Measurements from ENCODE around the gene PHACTR3.

The PHACTR3 gene

GRCh38 chr20:59620860-59621505 is 16.6 kb downstream of the PHACTR3 start:
- Histone ChIP-seq H3K4me2 (ENCODE audit: low read length) (no peak overlapping the region), H3K79me1 (ENCODE audit: low read length) (no peaks in the 10 kb centered on the region), H4K8ac (ENCODE audit: low read depth, low read length) (no peak overlapping the region), H4K91ac (ENCODE audit: low read depth, low read length) (no peak overlapping the region), H2BK120ac (ENCODE audit: insufficient read depth, low read length, poor library complexity) (no peak overlapping the region), H3K9ac (ENCODE audit: low read length) (no peak overlapping the region), H3K4ac (ENCODE audit: low read depth, low read length) (no peak overlapping the region), H2AK5ac (ENCODE audit: low read length) (no peak overlapping the region), H4K12ac (ENCODE audit: low read depth, low read length) (no peak overlapping the region), H2BK5ac (ENCODE audit: low read depth, low read length, poor library complexity) (no peak overlapping the region), H3K9me3 (ENCODE audit: insufficient read depth, low read depth, low read length) (peaks cover 58% of the 10 kb centered on the region), H3K23ac (ENCODE audit: low read length) (no peak overlapping the region), H3K14ac (ENCODE audit: low read length) (no peak overlapping the region), H3K79me2 (ENCODE audit: control insufficient read depth, insufficient read depth, low read length, poor library complexity) (no peaks in the 10 kb centered on the region), H3K36me3 (ENCODE audit: control insufficient read depth in 1 of 2, insufficient read depth in 2 of 2, low read length in 2 of 2) (no peaks in the 10 kb centered on the region), H3K27me3 (ENCODE audit: insufficient read depth, low read length) (no peaks in the 10 kb centered on the region), H2BK12ac (ENCODE audit: low read length) (no peak overlapping the region), H3K4me1 (ENCODE audit: control insufficient read depth in 1 of 2, insufficient read depth in 2 of 2, low read length in 2 of 2) (no peaks in the 10 kb centered on the region), H2AFZ (ENCODE audit: insufficient read depth, low read length, poor library complexity) (no peak overlapping the region), H3K27ac (ENCODE audit: low read depth, low read length) (no peak overlapping the region), H3K18ac (ENCODE audit: low read length) (no peak overlapping the region), H3K4me3 (ENCODE audit: low read depth, low read length) (no peak overlapping the region)
- no CpG with 5 or more reads among the region's 11 CpGs for WGBS (ENCODE audit: extremely low coverage, insufficient coverage, insufficient read length)
- DNase-seq = no peak

GRCh38 chr20:59622496-59622895 is 18.2 kb downstream of the PHACTR3 start:
- Histone ChIP-seq H4K12ac (ENCODE audit: low read depth, low read length) (no peak overlapping the region), H2AK5ac (ENCODE audit: low read length) (no peak overlapping the region), H3K9ac (ENCODE audit: low read length) (no peak overlapping the region), H2AFZ (ENCODE audit: insufficient read depth, low read length, poor library complexity) (no peak overlapping the region), H4K91ac (ENCODE audit: low read depth, low read length) (no peak overlapping the region), H2BK120ac (ENCODE audit: insufficient read depth, low read length, poor library complexity) (no peak overlapping the region), H3K27ac (ENCODE audit: low read depth, low read length) (no peak overlapping the region), H3K79me2 (ENCODE audit: control insufficient read depth, insufficient read depth, low read length, poor library complexity) (no peaks in the 10 kb centered on the region), H3K14ac (ENCODE audit: low read length) (no peak overlapping the region), H3K79me1 (ENCODE audit: low read length) (no peaks in the 10 kb centered on the region), H3K4me3 (ENCODE audit: low read depth, low read length) (no peak overlapping the region), H3K27me3 (ENCODE audit: insufficient read depth, low read length) (no peaks in the 10 kb centered on the region), H3K18ac (ENCODE audit: low read length) (no peak overlapping the region), H3K4me1 (ENCODE audit: control insufficient read depth in 1 of 2, insufficient read depth in 2 of 2, low read length in 2 of 2) (no peaks in the 10 kb centered on the region), H4K8ac (ENCODE audit: low read depth, low read length) (no peak overlapping the region), H2BK12ac (ENCODE audit: low read length) (no peak overlapping the region), H3K36me3 (ENCODE audit: control insufficient read depth in 1 of 2, insufficient read depth in 2 of 2, low read length in 2 of 2) (no peaks in the 10 kb centered on the region), H3K23ac (ENCODE audit: low read length) (no peak overlapping the region), H3K4me2 (ENCODE audit: low read length) (no peak overlapping the region), H3K9me3 (ENCODE audit: insufficient read depth, low read depth, low read length) (peaks cover 67% of the 10 kb centered on the region), H2BK5ac (ENCODE audit: low read depth, low read length, poor library complexity) (no peak overlapping the region), H3K4ac (ENCODE audit: low read depth, low read length) (no peak overlapping the region)
- no CpG with 5 or more reads among the region's 9 CpGs for WGBS (ENCODE audit: extremely low coverage, insufficient coverage, insufficient read length)
- no peak for DNase-seq

DNA sequence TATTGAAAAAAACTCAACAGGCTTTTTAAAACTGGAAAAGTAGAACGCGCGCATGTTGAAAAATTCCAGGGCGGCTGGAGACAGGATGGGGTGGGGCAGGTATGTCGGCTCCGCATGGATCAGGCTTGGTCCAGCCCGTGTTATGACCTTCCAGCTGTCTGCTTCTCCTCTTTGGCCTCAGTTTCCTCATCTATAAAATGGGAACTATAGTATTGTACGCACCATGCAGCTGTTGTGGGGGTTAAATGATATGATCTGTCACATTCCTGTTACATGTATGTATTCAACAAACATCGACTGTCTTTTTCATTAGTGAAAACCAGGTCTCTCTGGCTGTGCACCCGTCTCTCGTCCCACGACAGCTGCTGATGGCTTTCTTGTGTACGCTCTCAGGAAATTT is 18.8 kb downstream of the PHACTR3 start:
- Histone ChIP-seq H3K4me1 (ENCODE audit: control insufficient read depth in 1 of 2, insufficient read depth in 2 of 2, low read length in 2 of 2) (no peaks in the 10 kb centered on the region), H3K4me3 (ENCODE audit: low read depth, low read length) (no peak overlapping the region), H2BK120ac (ENCODE audit: insufficient read depth, low read length, poor library complexity) (no peak overlapping the region), H3K4me2 (ENCODE audit: low read length) (no peak overlapping the region), H3K18ac (ENCODE audit: low read length) (no peak overlapping the region), H3K27me3 (ENCODE audit: insufficient read depth, low read length) (no peaks in the 10 kb centered on the region), H3K9me3 (ENCODE audit: insufficient read depth, low read depth, low read length) (peaks cover 65% of the 10 kb centered on the region), H4K12ac (ENCODE audit: low read depth, low read length) (no peak overlapping the region), H3K79me1 (ENCODE audit: low read length) (no peaks in the 10 kb centered on the region), H2AK5ac (ENCODE audit: low read length) (no peak overlapping the region), H3K23ac (ENCODE audit: low read length) (no peak overlapping the region), H3K4ac (ENCODE audit: low read depth, low read length) (no peak overlapping the region), H2BK12ac (ENCODE audit: low read length) (no peak overlapping the region), H4K91ac (ENCODE audit: low read depth, low read length) (no peak overlapping the region), H3K9ac (ENCODE audit: low read length) (no peak overlapping the region), H2BK5ac (ENCODE audit: low read depth, low read length, poor library complexity) (no peak overlapping the region), H3K27ac (ENCODE audit: low read depth, low read length) (no peak overlapping the region), H3K14ac (ENCODE audit: low read length) (no peak overlapping the region), H2AFZ (ENCODE audit: insufficient read depth, low read length, poor library complexity) (no peak overlapping the region), H4K8ac (ENCODE audit: low read depth, low read length) (no peak overlapping the region), H3K36me3 (ENCODE audit: control insufficient read depth in 1 of 2, insufficient read depth in 2 of 2, low read length in 2 of 2) (no peaks in the 10 kb centered on the region), H3K79me2 (ENCODE audit: control insufficient read depth, insufficient read depth, low read length, poor library complexity) (no peaks in the 10 kb centered on the region)
- no CpG with 5 or more reads among the region's 13 CpGs for WGBS (ENCODE audit: extremely low coverage, insufficient coverage, insufficient read length)
- DNase-seq = no peak

DNA sequence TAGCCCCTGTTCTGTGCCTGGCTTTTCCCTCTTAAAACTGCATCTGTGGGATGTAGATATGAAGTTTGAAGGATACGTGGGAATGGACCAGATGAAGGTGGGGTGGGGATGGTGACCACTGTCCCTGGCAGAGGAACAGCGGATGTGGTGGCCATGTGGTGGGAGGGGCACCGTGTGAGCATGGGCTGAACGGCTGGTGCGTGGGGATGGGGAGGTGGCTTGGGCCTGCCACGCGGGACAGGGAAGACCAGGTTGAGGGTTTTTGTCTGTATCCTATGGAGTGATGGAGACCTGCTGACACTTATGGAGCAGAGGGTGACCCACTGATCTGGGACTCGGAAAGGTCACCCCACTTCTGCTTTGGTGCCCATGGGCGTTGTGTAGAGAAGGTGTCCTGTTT is 19.2 kb downstream of the PHACTR3 start:
- Histone ChIP-seq H3K4me3 (ENCODE audit: low read depth, low read length) (no peak overlapping the region), H2BK12ac (ENCODE audit: low read length) (no peak overlapping the region), H3K4me1 (ENCODE audit: control insufficient read depth in 1 of 2, insufficient read depth in 2 of 2, low read length in 2 of 2) (no peaks in the 10 kb centered on the region), H3K9me3 (ENCODE audit: insufficient read depth, low read depth, low read length) (peaks cover 64% of the 10 kb centered on the region), H4K91ac (ENCODE audit: low read depth, low read length) (no peak overlapping the region), H3K36me3 (ENCODE audit: control insufficient read depth in 1 of 2, insufficient read depth in 2 of 2, low read length in 2 of 2) (no peaks in the 10 kb centered on the region), H2BK120ac (ENCODE audit: insufficient read depth, low read length, poor library complexity) (no peak overlapping the region), H3K9ac (ENCODE audit: low read length) (no peak overlapping the region), H3K14ac (ENCODE audit: low read length) (no peak overlapping the region), H3K23ac (ENCODE audit: low read length) (no peak overlapping the region), H4K12ac (ENCODE audit: low read depth, low read length) (no peak overlapping the region), H2AK5ac (ENCODE audit: low read length) (no peak overlapping the region), H3K18ac (ENCODE audit: low read length) (no peak overlapping the region), H2BK5ac (ENCODE audit: low read depth, low read length, poor library complexity) (no peak overlapping the region), H4K8ac (ENCODE audit: low read depth, low read length) (no peak overlapping the region), H2AFZ (ENCODE audit: insufficient read depth, low read length, poor library complexity) (no peak overlapping the region), H3K27me3 (ENCODE audit: insufficient read depth, low read length) (no peaks in the 10 kb centered on the region), H3K27ac (ENCODE audit: low read depth, low read length) (no peak overlapping the region), H3K4me2 (ENCODE audit: low read length) (no peak overlapping the region), H3K79me2 (ENCODE audit: control insufficient read depth, insufficient read depth, low read length, poor library complexity) (no peaks in the 10 kb centered on the region), H3K79me1 (ENCODE audit: low read length) (no peaks in the 10 kb centered on the region), H3K4ac (ENCODE audit: low read depth, low read length) (no peak overlapping the region)
- DNase-seq = no peak
- WGBS (ENCODE audit: extremely low coverage, insufficient coverage, insufficient read length) = no CpG with 5 or more reads among the region's 9 CpGs
